Adrenal gland (tissue), 5 donors: Measurements from ENCODE around the gene ANKRD17.

Experiments
- CTCF ChIP-seq, 6 experiments: fragments of 450-650 bp in 4 of 6; fragments of 200-600 bp in 2 of 6; sonication (generic) in 1 of 6; IDR thresholded peaks; 1 replicate in 5 of 6; 2 replicates in 1 of 6; pipeline versions ENCODE4 v1.5.1 to v1.8.0; 2016 to 2021; ENCODE audit warnings: antibody characterized with exemption in 6 of 6, mild to moderate bottlenecking in 2 of 6, moderate library complexity in 1 of 6
- POLR2A ChIP-seq, 2 donors: fragments of 450-650 bp; IDR thresholded peaks; one replicate each; pipeline ENCODE4 v1.6.1; 2017; ENCODE audit warnings: antibody characterized with exemption in 2 of 2, mild to moderate bottlenecking in 2 of 2, moderate library complexity in 1 of 2
- donor health status: DM: no; HTN: no; CAD: no.

GRCh38 chr4:73223258-73223650 is 35.3 kb downstream of the ANKRD17 start:
- no peak for TF ChIP-seq POLR2A (IDR thresholded peaks at IDR 0.05)
- TF ChIP-seq CTCF (IDR thresholded peaks at IDR 0.05) = no peak
